Ovary (tissue), 3 donors: Measurements from ENCODE around the gene ANKS1B.

ENCODE experiments used
- EP300 ChIP-seq: sonication (generic); formaldehyde crosslinking; IDR thresholded peaks from one replicate; pipeline ENCODE4 v1.6.1; 2017; ENCODE audit warnings: antibody characterized with exemption
- POLR2A ChIP-seq: fragments of 450-650 bp; IDR thresholded peaks from one replicate; pipeline ENCODE4 v1.6.1; 2017; ENCODE audit warnings: antibody characterized with exemption, mild to moderate bottlenecking, moderate library complexity
- TF ChIP-seq, protein P1 (sequence below), 3 donors: fragments of 450-650 bp in 2 of 3; fragments of 200-600 bp in 1 of 3; IDR thresholded peaks; one replicate each; pipeline versions ENCODE4 v1.5.1 to v1.8.0; 2016 to 2022; ENCODE audit warnings: antibody characterized with exemption in 3 of 3, mild to moderate bottlenecking in 1 of 3
- donor health status: DM: no; HTN: no; CAD: no.

DNA sequence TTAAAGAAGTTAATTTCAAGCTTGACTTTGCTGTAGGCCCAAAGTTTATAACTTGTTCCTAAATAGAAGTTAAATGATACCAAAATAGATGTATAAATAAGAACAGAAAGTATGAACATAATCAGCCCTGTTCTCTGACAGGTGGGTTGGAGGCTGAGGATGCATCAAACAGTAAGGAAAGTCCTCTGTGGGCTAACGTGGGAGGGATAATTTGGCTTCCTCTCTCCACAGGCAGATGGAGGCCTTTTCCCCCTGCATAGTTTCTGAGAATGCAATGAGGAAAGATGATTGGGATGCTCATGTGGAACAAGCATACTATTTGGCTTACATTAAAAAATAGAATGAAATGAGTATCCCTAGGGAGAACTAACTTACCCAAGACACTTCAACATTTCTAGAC lies 280.7 kb downstream of the ANKS1B start:
- TF ChIP-seq, protein P1, sequence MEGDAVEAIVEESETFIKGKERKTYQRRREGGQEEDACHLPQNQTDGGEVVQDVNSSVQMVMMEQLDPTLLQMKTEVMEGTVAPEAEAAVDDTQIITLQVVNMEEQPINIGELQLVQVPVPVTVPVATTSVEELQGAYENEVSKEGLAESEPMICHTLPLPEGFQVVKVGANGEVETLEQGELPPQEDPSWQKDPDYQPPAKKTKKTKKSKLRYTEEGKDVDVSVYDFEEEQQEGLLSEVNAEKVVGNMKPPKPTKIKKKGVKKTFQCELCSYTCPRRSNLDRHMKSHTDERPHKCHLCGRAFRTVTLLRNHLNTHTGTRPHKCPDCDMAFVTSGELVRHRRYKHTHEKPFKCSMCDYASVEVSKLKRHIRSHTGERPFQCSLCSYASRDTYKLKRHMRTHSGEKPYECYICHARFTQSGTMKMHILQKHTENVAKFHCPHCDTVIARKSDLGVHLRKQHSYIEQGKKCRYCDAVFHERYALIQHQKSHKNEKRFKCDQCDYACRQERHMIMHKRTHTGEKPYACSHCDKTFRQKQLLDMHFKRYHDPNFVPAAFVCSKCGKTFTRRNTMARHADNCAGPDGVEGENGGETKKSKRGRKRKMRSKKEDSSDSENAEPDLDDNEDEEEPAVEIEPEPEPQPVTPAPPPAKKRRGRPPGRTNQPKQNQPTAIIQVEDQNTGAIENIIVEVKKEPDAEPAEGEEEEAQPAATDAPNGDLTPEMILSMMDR (IDR thresholded peaks at IDR 0.05): no peak
- no peak for TF ChIP-seq POLR2A
- no peak for TF ChIP-seq EP300
